OCI-LY3 (cell line): ENCODE measurements around the gene CEP41.

ENCODE experiments used
- H2AFZ ChIP-seq: fragments of 200-600, 300-600 bp; shearing (Covaris generic); 2 replicates; pipeline ENCODE4 v1.6.0; 2014; ENCODE audit warnings: antibody characterized with exemption, low read depth, low read length
- H3K27ac ChIP-seq: fragments of 200-600, 300-600 bp; sonication (generic); 2 replicates; pipeline ENCODE4 v1.5.1; 2014; ENCODE audit warnings: mild to moderate bottlenecking, low read length, moderate library complexity, mixed read lengths
- H3K27me3 ChIP-seq: fragments of 200-600, 300-600 bp; sonication (generic); 2 replicates; pipeline ENCODE4 v1.6.1; 2014; ENCODE audit warnings: low read depth, low read length, mixed read lengths
- H3K36me3 ChIP-seq: fragments of 200-600, 300-600 bp; sonication (generic); replicated peaks from 2 replicates; pipeline ENCODE3; 2014; ENCODE audit warnings: low read depth, low read length, mixed read lengths
- H3K4me1 ChIP-seq: fragments of 300-600, 200-600 bp; sonication (generic); 2 replicates; pipeline ENCODE4 v1.6.1; 2014; ENCODE audit warnings: low read length, mixed read lengths
- H3K4me2 ChIP-seq: fragments of 200-600, 300-600 bp; sonication (generic); 2 replicates; pipeline ENCODE4 v1.6.1; 2014; ENCODE audit warnings: low read length, mixed read lengths
- H3K4me3 ChIP-seq: fragments of 300-600, 200-600 bp; sonication (generic); 2 replicates; pipeline ENCODE4 v1.5.1; 2014; ENCODE audit warnings: antibody characterized with exemption, mild to moderate bottlenecking, low read length, moderate library complexity
- H3K79me2 ChIP-seq: fragments of 300-600, 200-600 bp; shearing (Covaris generic); 2 replicates; pipeline ENCODE4 v1.6.1; 2014; ENCODE audit warnings: mild to moderate bottlenecking, low read length, mixed read lengths
- H3K9ac ChIP-seq: fragments of 300-600, 200-600 bp; shearing (Covaris generic); 2 replicates; pipeline ENCODE4 v1.6.0; 2014; ENCODE audit warnings: mild to moderate bottlenecking, low read length, moderate library complexity
- H3K9me3 ChIP-seq: fragments of 200-600, 300-600 bp; shearing (Covaris generic); 2 replicates; pipeline ENCODE4 v1.6.1; 2014; ENCODE audit warnings: low read length, mixed read lengths; ENCODE audit not compliant: insufficient read depth
- H4K20me1 ChIP-seq: fragments of 200-600, 300-600 bp; sonication (generic); 2 replicates; pipeline ENCODE4 v1.6.1; 2016; ENCODE audit warnings: low read length, mixed read lengths; ENCODE audit not compliant: insufficient read depth
- EZH2phosphoT487 ChIP-seq: fragments of 200-600 bp; shearing (Covaris generic); IDR thresholded peaks from 2 replicates; pipeline ENCODE4 v1.6.1; 2018; ENCODE audit warnings: antibody characterized with exemption, mixed run types, low read depth
- TF ChIP-seq, protein P1 (sequence below): fragments of 200-600, 300-600 bp; sonication (generic); IDR thresholded peaks from 2 replicates; pipeline ENCODE4 v1.5.1; 2014; ENCODE audit warnings: antibody characterized with exemption, low read length, low read depth

Gene CEP41

GRCh38 chr7:130436253-130436652 is 4.6 kb downstream of the CEP41 start:
- Histone ChIP-seq H3K27ac (no peak overlapping the region), H4K20me1 (no peaks in the 10 kb centered on the region), H3K4me2 (no peak overlapping the region), H3K9ac (no peak overlapping the region), H3K27me3 (no peaks in the 10 kb centered on the region), H3K9me3 (no peaks in the 10 kb centered on the region), H3K36me3 (no peaks in the 10 kb centered on the region), H3K4me3 (no peak overlapping the region), H2AFZ (no peak overlapping the region), H3K4me1 (peaks cover 7% of the 10 kb centered on the region), H3K79me2 (peaks cover 4% of the 10 kb centered on the region)
- TF ChIP-seq, protein P1, sequence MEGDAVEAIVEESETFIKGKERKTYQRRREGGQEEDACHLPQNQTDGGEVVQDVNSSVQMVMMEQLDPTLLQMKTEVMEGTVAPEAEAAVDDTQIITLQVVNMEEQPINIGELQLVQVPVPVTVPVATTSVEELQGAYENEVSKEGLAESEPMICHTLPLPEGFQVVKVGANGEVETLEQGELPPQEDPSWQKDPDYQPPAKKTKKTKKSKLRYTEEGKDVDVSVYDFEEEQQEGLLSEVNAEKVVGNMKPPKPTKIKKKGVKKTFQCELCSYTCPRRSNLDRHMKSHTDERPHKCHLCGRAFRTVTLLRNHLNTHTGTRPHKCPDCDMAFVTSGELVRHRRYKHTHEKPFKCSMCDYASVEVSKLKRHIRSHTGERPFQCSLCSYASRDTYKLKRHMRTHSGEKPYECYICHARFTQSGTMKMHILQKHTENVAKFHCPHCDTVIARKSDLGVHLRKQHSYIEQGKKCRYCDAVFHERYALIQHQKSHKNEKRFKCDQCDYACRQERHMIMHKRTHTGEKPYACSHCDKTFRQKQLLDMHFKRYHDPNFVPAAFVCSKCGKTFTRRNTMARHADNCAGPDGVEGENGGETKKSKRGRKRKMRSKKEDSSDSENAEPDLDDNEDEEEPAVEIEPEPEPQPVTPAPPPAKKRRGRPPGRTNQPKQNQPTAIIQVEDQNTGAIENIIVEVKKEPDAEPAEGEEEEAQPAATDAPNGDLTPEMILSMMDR = no peak
- no peak for TF ChIP-seq EZH2phosphoT487

DNA sequence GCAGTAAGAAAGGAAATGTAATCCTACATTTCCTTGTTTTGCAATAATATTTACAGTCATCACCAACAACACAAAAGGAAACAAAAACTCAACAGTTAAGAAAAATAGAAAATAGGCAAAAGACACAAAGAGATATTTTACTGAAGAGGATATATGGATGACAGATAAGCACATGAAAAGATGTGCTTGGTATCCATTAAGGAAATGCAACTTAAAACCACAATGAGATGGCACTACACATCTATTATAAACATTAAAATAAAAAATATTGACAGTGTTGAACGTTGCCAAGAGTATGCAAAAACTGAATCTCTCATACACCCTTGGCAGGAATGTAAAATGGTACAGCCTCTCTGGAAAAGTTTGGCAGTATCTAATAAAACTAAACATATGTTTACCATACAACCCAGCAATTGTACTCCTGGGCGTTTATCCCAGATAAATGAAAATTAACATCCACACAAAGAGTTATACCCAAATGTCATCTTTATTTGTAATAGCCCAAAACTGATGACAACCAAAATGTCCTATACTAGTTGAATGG is 5.4 kb downstream of the CEP41 start:
- Histone ChIP-seq H3K4me1 (peaks cover 7% of the 10 kb centered on the region), H3K4me3 (no peak overlapping the region), H3K27me3 (no peaks in the 10 kb centered on the region), H3K9ac (no peak overlapping the region), H3K36me3 (no peaks in the 10 kb centered on the region), H3K79me2 (peaks cover 4% of the 10 kb centered on the region), H2AFZ (no peak overlapping the region), H3K27ac (no peak overlapping the region), H4K20me1 (no peaks in the 10 kb centered on the region), H3K4me2 (no peak overlapping the region), H3K9me3 (no peaks in the 10 kb centered on the region)
- no peak for TF ChIP-seq EZH2phosphoT487
- TF ChIP-seq, protein P1 = no peak

GRCh38 chr7:130433301-130433700 is 7.5 kb downstream of the CEP41 start:
- no peak for TF ChIP-seq EZH2phosphoT487
- TF ChIP-seq, protein P1 = no peak
- H3K79me2 ChIP-seq = no peaks in the 10 kb centered on the region
- H3K4me2 ChIP-seq = no peak overlapping the region
- no peak overlapping the region for H3K4me3 ChIP-seq
- no peak overlapping the region for H2AFZ ChIP-seq
- no peak overlapping the region for H3K27ac ChIP-seq
- H3K27me3 ChIP-seq = no peaks in the 10 kb centered on the region
- H3K9ac ChIP-seq = no peak overlapping the region
- H3K9me3 ChIP-seq = no peaks in the 10 kb centered on the region
- H4K20me1 ChIP-seq = no peaks in the 10 kb centered on the region
- H3K36me3 ChIP-seq = no peaks in the 10 kb centered on the region
- H3K4me1 ChIP-seq = no peaks in the 10 kb centered on the region

- Histone ChIP-seq H3K27ac (no peak overlapping the region), H3K4me1 (no peaks in the 10 kb centered on the region), H3K9ac (no peak overlapping the region), H3K4me3 (no peak overlapping the region), H3K4me2 (no peak overlapping the region), H3K9me3 (no peaks in the 10 kb centered on the region), H3K36me3 (no peaks in the 10 kb centered on the region), H4K20me1 (no peaks in the 10 kb centered on the region), H2AFZ (no peak overlapping the region), H3K27me3 (no peaks in the 10 kb centered on the region), H3K79me2 (no peaks in the 10 kb centered on the region)
- no peak for TF ChIP-seq EZH2phosphoT487
- TF ChIP-seq, protein P1 = no peak
These were observed 7.9 kb downstream of the CEP41 start for GRCh38 chr7:130432886-130433285.
